WERI-Rb-1 (cell line): Measurements from ENCODE around the gene TFPT.

ENCODE experiments used
- DNase-seq: peaks from one replicate; pipeline ENCODE4 v3.0.0-alpha.2; 2020
- H3K27ac ChIP-seq: fragments of 250-450 bp; sonication (Bioruptor Pico); 2 replicates; pipeline ENCODE4 v1.5.1; 2020; ENCODE audit warnings: mild to moderate bottlenecking, moderate library complexity
- H3K27me3 ChIP-seq: fragments of 250-450 bp; sonication (Bioruptor Pico); 2 replicates; pipeline ENCODE4 v1.5.1; 2021; ENCODE audit warnings: mild to moderate bottlenecking, low read depth, moderate library complexity; ENCODE audit not compliant: insufficient read depth, severe bottlenecking
- H3K36me3 ChIP-seq: fragments of 250-450 bp; sonication (Bioruptor Pico); 2 replicates; pipeline ENCODE4 v1.5.1; 2020; ENCODE audit warnings: mild to moderate bottlenecking, moderate library complexity
- H3K4me3 ChIP-seq: 2 replicates; pipeline ENCODE4 v1.5.1; 2011; ENCODE audit warnings: low read depth, mild to moderate bottlenecking, control low read depth, low read length
- H3K9me3 ChIP-seq: fragments of 250-450 bp; sonication (Bioruptor Pico); 2 replicates; pipeline ENCODE4 v1.5.1; 2021; ENCODE audit warnings: mild to moderate bottlenecking, moderate library complexity; ENCODE audit not compliant: severe bottlenecking
- TF ChIP-seq, protein P1 (sequence below): IDR thresholded peaks from 2 replicates; pipeline ENCODE4 v1.5.1; 2011; ENCODE audit warnings: low read depth, mild to moderate bottlenecking, control low read depth, inconsistent platforms, low read length

TFPT gene

GRCh38 chr19:54156490-54156889 lies 41.0 kb upstream of the TFPT start:
- no peak overlapping the region for H3K27ac ChIP-seq
- H3K36me3 ChIP-seq: peaks cover 69% of the 10 kb centered on the region
- no peaks in the 10 kb centered on the region for H3K27me3 ChIP-seq
- no peaks in the 10 kb centered on the region for H3K9me3 ChIP-seq
- TF ChIP-seq, protein P1, sequence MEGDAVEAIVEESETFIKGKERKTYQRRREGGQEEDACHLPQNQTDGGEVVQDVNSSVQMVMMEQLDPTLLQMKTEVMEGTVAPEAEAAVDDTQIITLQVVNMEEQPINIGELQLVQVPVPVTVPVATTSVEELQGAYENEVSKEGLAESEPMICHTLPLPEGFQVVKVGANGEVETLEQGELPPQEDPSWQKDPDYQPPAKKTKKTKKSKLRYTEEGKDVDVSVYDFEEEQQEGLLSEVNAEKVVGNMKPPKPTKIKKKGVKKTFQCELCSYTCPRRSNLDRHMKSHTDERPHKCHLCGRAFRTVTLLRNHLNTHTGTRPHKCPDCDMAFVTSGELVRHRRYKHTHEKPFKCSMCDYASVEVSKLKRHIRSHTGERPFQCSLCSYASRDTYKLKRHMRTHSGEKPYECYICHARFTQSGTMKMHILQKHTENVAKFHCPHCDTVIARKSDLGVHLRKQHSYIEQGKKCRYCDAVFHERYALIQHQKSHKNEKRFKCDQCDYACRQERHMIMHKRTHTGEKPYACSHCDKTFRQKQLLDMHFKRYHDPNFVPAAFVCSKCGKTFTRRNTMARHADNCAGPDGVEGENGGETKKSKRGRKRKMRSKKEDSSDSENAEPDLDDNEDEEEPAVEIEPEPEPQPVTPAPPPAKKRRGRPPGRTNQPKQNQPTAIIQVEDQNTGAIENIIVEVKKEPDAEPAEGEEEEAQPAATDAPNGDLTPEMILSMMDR: no peak
- H3K4me3 ChIP-seq: no peak overlapping the region
- DNase-seq: no peak

GRCh38 chr19:54155694-54156093 lies 40.2 kb upstream of the TFPT start:
- no peak for DNase-seq
- Histone ChIP-seq H3K27ac (no peak overlapping the region), H3K27me3 (no peaks in the 10 kb centered on the region), H3K36me3 (peaks cover 76% of the 10 kb centered on the region), H3K4me3 (no peak overlapping the region), H3K9me3 (no peaks in the 10 kb centered on the region)
- TF ChIP-seq, protein P1: no peak

- Histone ChIP-seq H3K9me3 (no peaks in the 10 kb centered on the region), H3K27me3 (no peaks in the 10 kb centered on the region), H3K36me3 (peaks cover 83% of the 10 kb centered on the region), H3K4me3 (no peak overlapping the region), H3K27ac (no peak overlapping the region)
- no peak for DNase-seq
- TF ChIP-seq, protein P1: no peak
These were observed 39.3 kb upstream of the TFPT start for GRCh38 chr19:54154603-54155345.

GRCh38 chr19:54153731-54154326 lies 38.4 kb upstream of the TFPT start:
- Histone ChIP-seq H3K27me3 (no peaks in the 10 kb centered on the region), H3K36me3 (peaks cover 93% of the 10 kb centered on the region), H3K9me3 (no peaks in the 10 kb centered on the region), H3K27ac (no peak overlapping the region), H3K4me3 (no peak overlapping the region)
- TF ChIP-seq, protein P1: no peak
- DNase-seq: no peak

DNA sequence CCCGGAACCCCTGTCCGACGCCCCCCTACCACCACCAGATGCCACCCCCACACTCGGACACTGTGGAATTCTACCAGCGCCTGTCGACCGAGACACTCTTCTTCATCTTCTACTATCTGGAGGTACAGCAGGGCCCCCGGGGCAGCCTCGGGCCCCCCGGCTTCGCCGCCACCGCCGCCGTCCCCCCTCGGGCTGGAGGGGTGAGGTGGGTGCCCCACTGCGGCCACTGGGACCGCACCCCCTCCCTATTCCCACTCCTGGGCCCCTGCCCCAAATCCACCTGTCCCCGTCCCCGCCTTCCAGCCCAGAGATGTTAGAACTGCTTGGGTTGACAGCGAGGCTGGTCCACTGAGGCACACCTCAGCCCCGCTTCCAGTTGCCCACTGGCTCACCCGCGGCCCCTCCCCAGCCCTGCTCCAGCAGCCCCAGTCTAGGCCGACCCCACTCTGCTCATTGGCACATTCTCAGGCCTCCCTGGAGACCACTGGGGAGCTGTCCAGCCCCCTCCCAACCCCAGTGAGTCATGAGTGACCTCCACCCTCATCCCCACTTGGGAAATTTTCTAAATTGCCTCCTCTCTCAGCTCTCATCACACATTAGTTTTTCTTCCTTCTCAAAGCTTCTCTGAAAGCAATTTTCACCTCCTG lies 37.5 kb upstream of the TFPT start:
- no peak overlapping the region for H3K27ac ChIP-seq
- no peaks in the 10 kb centered on the region for H3K9me3 ChIP-seq
- no peaks in the 10 kb centered on the region for H3K27me3 ChIP-seq
- peaks cover 95% of the 10 kb centered on the region for H3K36me3 ChIP-seq
- no peak for DNase-seq
- H3K4me3 ChIP-seq: no peak overlapping the region
- TF ChIP-seq, protein P1: no peak
